Activated T-cell treated with anti-CD3 and anti-CD28 coated beads, Interleukin-2, amount 50 U/mL, for 48 hours (primary cell): ENCODE results near the gene TPX2.

Experiments used
- DNase-seq, 2 experiments: peaks; one replicate each; pipeline ENCODE4 v3.0.0-alpha.2; 2020

TPX2 gene

GRCh38 chr20:31706607-31707257 lies 32.4 kb upstream of the TPX2 start:
- DNase-seq, result no peak

GRCh38 chr20:31707258-31707615 lies 31.9 kb upstream of the TPX2 start:
- DNase-seq, result no peak

GRCh38 chr20:31707994-31708735 lies 30.9 kb upstream of the TPX2 start:
- no peak for DNase-seq

GRCh38 chr20:31708736-31709534 lies 30.2 kb upstream of the TPX2 start:
- no peak for DNase-seq

GRCh38 chr20:31709939-31710338 lies 29.2 kb upstream of the TPX2 start:
- DNase-seq, result no peak

GRCh38 chr20:31710423-31711108 lies 28.5 kb upstream of the TPX2 start:
- DNase-seq, result no peak

GRCh38 chr20:31711179-31712111 lies 27.6 kb upstream of the TPX2 start:
- no peak for DNase-seq

- DNase-seq, result no peak
These were observed 27.0 kb upstream of the TPX2 start for GRCh38 chr20:31712112-31712553.

GRCh38 chr20:31712564-31713311 lies 26.4 kb upstream of the TPX2 start:
- no peak for DNase-seq

- DNase-seq, result no peak
These were observed 25.5 kb upstream of the TPX2 start for GRCh38 chr20:31713312-31714273.

GRCh38 chr20:31715766-31716165 lies 23.3 kb upstream of the TPX2 start:
- no peak for DNase-seq

GRCh38 chr20:31716351-31716750 lies 22.7 kb upstream of the TPX2 start:
- no peak for DNase-seq

GRCh38 chr20:31716818-31717477 lies 22.1 kb upstream of the TPX2 start:
- peak; percentile 61 to 65 for DNase-seq

- DNase-seq, result peak; percentile 25 to 42
These were observed 21.4 kb upstream of the TPX2 start for GRCh38 chr20:31717478-31718201.

GRCh38 chr20:31718952-31719643 lies 20.0 kb upstream of the TPX2 start:
- DNase-seq, result peak in 1 of 2 experiments; percentile 28

GRCh38 chr20:31719644-31720485 lies 19.2 kb upstream of the TPX2 start:
- no peak for DNase-seq
